Osteoblast (primary cell): Measurements from ENCODE around the gene ENC1. TPM values are rescaled to one million over a fixed set of nuclear protein-coding genes. Genes with fewer than 3 reads are reported as not detected.
A peak's percentile ranks its signal among the peaks of the same experiment; 100 is the strongest.

Source experiments
- DNase-seq: peaks from one replicate; pipeline ENCODE4 v3.0.0; 2011; ENCODE audit warnings: low spot score, mixed read lengths; ENCODE audit not compliant: insufficient read length; ENCODE audit errors: missing footprints
- H2AFZ ChIP-seq: 2 replicates; pipeline ENCODE4 v1.6.0; 2011; ENCODE audit warnings: mild to moderate bottlenecking, low read length
- H3K27ac ChIP-seq: 2 replicates; pipeline ENCODE4 v1.5.1; 2011; ENCODE audit warnings: mild to moderate bottlenecking, low read depth, low read length, moderate library complexity
- H3K27me3 ChIP-seq: 2 replicates; pipeline ENCODE4 v1.6.0; 2012; ENCODE audit warnings: mild to moderate bottlenecking, control low read depth, inconsistent platforms, low read length, moderate library complexity; ENCODE audit not compliant: insufficient read depth
- H3K36me3 ChIP-seq: 2 replicates; pipeline ENCODE4 v1.5.1; 2011; ENCODE audit warnings: mild to moderate bottlenecking, low read length, control low read depth, moderate library complexity; ENCODE audit not compliant: insufficient read depth
- H3K4me1 ChIP-seq: 2 replicates; pipeline ENCODE4 v1.5.1; 2011; ENCODE audit warnings: mild to moderate bottlenecking, low read length, control low read depth, moderate library complexity; ENCODE audit not compliant: insufficient read depth
- H3K4me2 ChIP-seq: 2 replicates; pipeline ENCODE4 v1.6.0; 2011; ENCODE audit warnings: mild to moderate bottlenecking, low read length; ENCODE audit not compliant: insufficient read depth
- H3K4me3 ChIP-seq: fragments of 200-600 bp; sonication (generic); 3 replicates; pipeline ENCODE4 v1.5.1; 2012; ENCODE audit warnings: mild to moderate bottlenecking, low read length, inconsistent platforms; ENCODE audit not compliant: insufficient read depth
- H3K79me2 ChIP-seq: 2 replicates; pipeline ENCODE4 v1.6.0; 2012; ENCODE audit warnings: mild to moderate bottlenecking, low read length, control low read depth, inconsistent platforms; ENCODE audit not compliant: insufficient read depth
- H3K9me3 ChIP-seq: 2 replicates; pipeline ENCODE4 v1.5.1; 2011; ENCODE audit warnings: low read depth, low read length, control low read depth
- H4K20me1 ChIP-seq: 2 replicates; pipeline ENCODE4 v1.6.0; 2012; ENCODE audit warnings: mild to moderate bottlenecking, low read length, control low read depth; ENCODE audit not compliant: insufficient read depth
- CTCF ChIP-seq: IDR thresholded peaks from 2 replicates; pipeline ENCODE4 v1.5.1; 2011; ENCODE audit warnings: mild to moderate bottlenecking, low read depth, low read length, moderate library complexity; ENCODE audit errors: extremely low read depth
- total RNA-seq: library from RNA; depleted of rRNA; stranded (reverse); fragments of >200 nt; gene quantifications from 2 replicates; pipeline ENCODE4 v1.2.3, GENCODE V29; 2012

The ENC1 gene
- total RNA-seq, 1 donor = 109 TPM

GRCh38 chr5:74640954-74641734, 616 bp upstream of the ENC1 start:
- peak overlapping the region; percentile 86 for H3K27ac ChIP-seq
- peak overlapping the region; percentile 95 for H3K4me2 ChIP-seq
- no peaks in the 10 kb centered on the region for H3K9me3 ChIP-seq
- H3K4me3 ChIP-seq = peak overlapping the region; percentile 94
- peaks cover 33% of the 10 kb centered on the region for H4K20me1 ChIP-seq
- peak overlapping the region; percentile 79 for H2AFZ ChIP-seq
- peaks cover 19% of the 10 kb centered on the region for H3K36me3 ChIP-seq
- H3K4me1 ChIP-seq = peaks cover 46% of the 10 kb centered on the region
- TF ChIP-seq CTCF = no peak
- H3K27me3 ChIP-seq = no peaks in the 10 kb centered on the region
- H3K79me2 ChIP-seq = peaks cover 41% of the 10 kb centered on the region
- peak; percentile 75 for DNase-seq

GRCh38 chr5:74639807-74640449, 600 bp downstream of the ENC1 start:
- Histone ChIP-seq H3K79me2 (peaks cover 53% of the 10 kb centered on the region), H4K20me1 (peaks cover 45% of the 10 kb centered on the region), H3K4me1 (peaks cover 46% of the 10 kb centered on the region), H3K9me3 (no peaks in the 10 kb centered on the region), H3K4me3 (peak overlapping the region; percentile 94), H3K4me2 (peak overlapping the region; percentile 95), H2AFZ (peak overlapping the region; percentile 79), H3K27me3 (no peaks in the 10 kb centered on the region), H3K27ac (peak overlapping the region; percentile 86), H3K36me3 (peaks cover 31% of the 10 kb centered on the region)
- DNase-seq = peak; percentile 72
- no peak for TF ChIP-seq CTCF

- Histone ChIP-seq H3K4me3 (peak overlapping the region; percentile 94), H3K27ac (peak overlapping the region; percentile 86), H3K4me2 (peak overlapping the region; percentile 95), H4K20me1 (peaks cover 48% of the 10 kb centered on the region), H3K4me1 (peaks cover 46% of the 10 kb centered on the region), H3K36me3 (peaks cover 38% of the 10 kb centered on the region), H3K27me3 (no peaks in the 10 kb centered on the region), H3K79me2 (peaks cover 60% of the 10 kb centered on the region), H2AFZ (peak overlapping the region; percentile 79), H3K9me3 (no peaks in the 10 kb centered on the region)
- peak; percentile 22 for DNase-seq
- TF ChIP-seq CTCF = no peak
Observed at GRCh38 chr5:74638970-74639806, 1.3 kb downstream of the ENC1 start.
